K562 (cell line): ENCODE results near the gene PFAS. TPM values are rescaled to one million over a fixed set of nuclear protein-coding genes. Genes with fewer than 3 reads are reported as not detected.

Experiments
- ASH1L ChIP-seq: fragments of 450-650 bp; IDR thresholded peaks from 2 replicates; pipeline ENCODE4 v1.6.1; 2018; ENCODE audit warnings: borderline replicate concordance, mild to moderate bottlenecking, low read depth; ENCODE audit not compliant: partially characterized antibody
- C11orf30 ChIP-seq: fragments of 450-650 bp; IDR thresholded peaks from 2 replicates; pipeline ENCODE4 v1.6.1; 2016; ENCODE audit warnings: low read depth, mild to moderate bottlenecking
- HBP1 ChIP-seq: fragments of 450-650 bp; formaldehyde crosslinking; IDR thresholded peaks from 2 replicates; pipeline ENCODE4 v1.4.0; 2022; ENCODE audit warnings: missing genetic modification characterization
- MCM3 ChIP-seq: fragments of 450-650 bp; IDR thresholded peaks from 2 replicates; pipeline ENCODE4 v1.6.1; 2016
- RBM17 ChIP-seq: fragments of 200-400 bp; formaldehyde crosslinking; IDR thresholded peaks from 2 replicates; pipeline ENCODE4 v1.6.1; 2017; ENCODE audit warnings: low read depth, mild to moderate bottlenecking, low read length, borderline replicate concordance
- ZNF174 ChIP-seq: fragments of 250-450 bp; sonication (Bioruptor Pico); IDR thresholded peaks from 2 replicates; pipeline ENCODE4 v1.4.0; 2020; ENCODE audit warnings: mild to moderate bottlenecking
- ZNF408 ChIP-seq: fragments of 250-450 bp; sonication (Bioruptor Pico); IDR thresholded peaks from 2 replicates; pipeline ENCODE4 v1.4.0; 2020; ENCODE audit warnings: low read depth, mild to moderate bottlenecking, moderate library complexity
- ZNF785 ChIP-seq: fragments of 250-450 bp; sonication (Bioruptor Pico); IDR thresholded peaks from 2 replicates; pipeline ENCODE4 v1.4.0; 2020; ENCODE audit warnings: mild to moderate bottlenecking
- polyA plus RNA-seq, 8 experiments: library from polyadenylated mRNA; depleted of rRNA in 4 of 8; stranded (reverse) in 5 of 8; unstranded in 3 of 8; fragments of >200 nt; fragmentation: Nextera tagmentation in 2 of 8; fragmentation: Illumina TruSeq in 1 of 8; extraction: Ambion mirVana in 2 of 8; extraction: Trizol in 1 of 8; gene quantifications; 2 replicates each; pipeline versions ENCODE4 v1.2.1 to v1.2.3, GENCODE V29; 2011 to 2014; ENCODE audit warnings: inconsistent platforms in 1 of 8, missing spikeins in 1 of 8
- total RNA-seq, 7 experiments: library from RNA; depleted of rRNA in 6 of 7; stranded (reverse); fragments of >200 nt in 6 of 7; fragmentation: Illumina TruSeq in 2 of 7; extraction: Trizol in 2 of 7; gene quantifications; 2 replicates each; pipeline versions ENCODE4 v1.2.1 to v1.2.3, GENCODE V29; 2011 to 2021; ENCODE audit warnings: low replicate concordance in 1 of 7
- TF ChIP-seq, protein P1 (sequence below), 2 experiments: fragments of 450-650 bp in 1 of 2; sonication (generic) in 1 of 2; formaldehyde crosslinking in 1 of 2; IDR thresholded peaks; 2 replicates each; pipeline versions ENCODE4 v1.7.1 to v1.9.0; 2016 to 2022; ENCODE audit warnings: inconsistent platforms in 1 of 2, mild to moderate bottlenecking in 1 of 2, missing genetic modification reagents in 1 of 2
- TF ChIP-seq, protein P2 (sequence below): fragments of 250-450 bp; sonication (Bioruptor Pico); IDR thresholded peaks from 2 replicates; pipeline ENCODE4 v1.6.1; 2021; ENCODE audit warnings: mild to moderate bottlenecking

The PFAS gene
- total and polyA plus RNA-seq, 9 of the 15 experiments (the other 6 are each of a cell fraction or from before 2014, with no cell fraction given) = 11.6 to 131 (median 43.9) TPM

- TF ChIP-seq, protein P1, sequence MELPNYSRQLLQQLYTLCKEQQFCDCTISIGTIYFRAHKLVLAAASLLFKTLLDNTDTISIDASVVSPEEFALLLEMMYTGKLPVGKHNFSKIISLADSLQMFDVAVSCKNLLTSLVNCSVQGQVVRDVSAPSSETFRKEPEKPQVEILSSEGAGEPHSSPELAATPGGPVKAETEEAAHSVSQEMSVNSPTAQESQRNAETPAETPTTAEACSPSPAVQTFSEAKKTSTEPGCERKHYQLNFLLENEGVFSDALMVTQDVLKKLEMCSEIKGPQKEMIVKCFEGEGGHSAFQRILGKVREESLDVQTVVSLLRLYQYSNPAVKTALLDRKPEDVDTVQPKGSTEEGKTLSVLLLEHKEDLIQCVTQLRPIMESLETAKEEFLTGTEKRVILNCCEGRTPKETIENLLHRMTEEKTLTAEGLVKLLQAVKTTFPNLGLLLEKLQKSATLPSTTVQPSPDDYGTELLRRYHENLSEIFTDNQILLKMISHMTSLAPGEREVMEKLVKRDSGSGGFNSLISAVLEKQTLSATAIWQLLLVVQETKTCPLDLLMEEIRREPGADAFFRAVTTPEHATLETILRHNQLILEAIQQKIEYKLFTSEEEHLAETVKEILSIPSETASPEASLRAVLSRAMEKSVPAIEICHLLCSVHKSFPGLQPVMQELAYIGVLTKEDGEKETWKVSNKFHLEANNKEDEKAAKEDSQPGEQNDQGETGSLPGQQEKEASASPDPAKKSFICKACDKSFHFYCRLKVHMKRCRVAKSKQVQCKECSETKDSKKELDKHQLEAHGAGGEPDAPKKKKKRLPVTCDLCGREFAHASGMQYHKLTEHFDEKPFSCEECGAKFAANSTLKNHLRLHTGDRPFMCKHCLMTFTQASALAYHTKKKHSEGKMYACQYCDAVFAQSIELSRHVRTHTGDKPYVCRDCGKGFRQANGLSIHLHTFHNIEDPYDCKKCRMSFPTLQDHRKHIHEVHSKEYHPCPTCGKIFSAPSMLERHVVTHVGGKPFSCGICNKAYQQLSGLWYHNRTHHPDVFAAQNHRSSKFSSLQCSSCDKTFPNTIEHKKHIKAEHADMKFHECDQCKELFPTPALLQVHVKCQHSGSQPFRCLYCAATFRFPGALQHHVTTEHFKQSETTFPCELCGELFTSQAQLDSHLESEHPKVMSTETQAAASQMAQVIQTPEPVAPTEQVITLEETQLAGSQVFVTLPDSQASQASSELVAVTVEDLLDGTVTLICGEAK (IDR thresholded peaks at IDR 0.05) = peak; percentile 10; the same call in 1 of the 2 replicates
- TF ChIP-seq, protein P1 (CRISPR knock-in tag; IDR thresholded peaks at IDR 0.05) = no peak
- TF ChIP-seq RBM17 (no peak), ZNF174 (CRISPR knock-in tag) (no peak), ASH1L (no peak), MCM3 (no peak), C11orf30 (peak; percentile 63), HBP1 (CRISPR knock-in tag) (no peak), ZNF785 (no peak), ZNF408 (CRISPR knock-in tag) (no peak)
- TF ChIP-seq, protein P2, sequence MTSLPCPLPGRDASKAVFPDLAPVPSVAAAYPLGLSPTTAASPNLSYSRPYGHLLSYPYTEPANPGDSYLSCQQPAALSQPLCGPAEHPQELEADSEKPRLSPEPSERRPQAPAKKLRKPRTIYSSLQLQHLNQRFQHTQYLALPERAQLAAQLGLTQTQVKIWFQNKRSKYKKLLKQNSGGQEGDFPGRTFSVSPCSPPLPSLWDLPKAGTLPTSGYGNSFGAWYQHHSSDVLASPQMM (CRISPR knock-in tag) = no peak
These were observed 772 bp downstream of the PFAS start (continued) for GRCh38 chr17:8249621-8250500.
